NCI-H2029 treated with DMSO at 0.1 percent for 48 hours (cell line): ENCODE data around the gene MLXIPL.
"Not testable (repeated sequence)": the region's sequence is repeated elsewhere in the genome, so short reads cannot be mapped to it uniquely, and the experiment has no call there.

Source experiments
- DNase-seq: peaks from one replicate; lab custom pipeline; 2025; lab: John Stamatoyannopoulos, UW

Gene MLXIPL, protein sequence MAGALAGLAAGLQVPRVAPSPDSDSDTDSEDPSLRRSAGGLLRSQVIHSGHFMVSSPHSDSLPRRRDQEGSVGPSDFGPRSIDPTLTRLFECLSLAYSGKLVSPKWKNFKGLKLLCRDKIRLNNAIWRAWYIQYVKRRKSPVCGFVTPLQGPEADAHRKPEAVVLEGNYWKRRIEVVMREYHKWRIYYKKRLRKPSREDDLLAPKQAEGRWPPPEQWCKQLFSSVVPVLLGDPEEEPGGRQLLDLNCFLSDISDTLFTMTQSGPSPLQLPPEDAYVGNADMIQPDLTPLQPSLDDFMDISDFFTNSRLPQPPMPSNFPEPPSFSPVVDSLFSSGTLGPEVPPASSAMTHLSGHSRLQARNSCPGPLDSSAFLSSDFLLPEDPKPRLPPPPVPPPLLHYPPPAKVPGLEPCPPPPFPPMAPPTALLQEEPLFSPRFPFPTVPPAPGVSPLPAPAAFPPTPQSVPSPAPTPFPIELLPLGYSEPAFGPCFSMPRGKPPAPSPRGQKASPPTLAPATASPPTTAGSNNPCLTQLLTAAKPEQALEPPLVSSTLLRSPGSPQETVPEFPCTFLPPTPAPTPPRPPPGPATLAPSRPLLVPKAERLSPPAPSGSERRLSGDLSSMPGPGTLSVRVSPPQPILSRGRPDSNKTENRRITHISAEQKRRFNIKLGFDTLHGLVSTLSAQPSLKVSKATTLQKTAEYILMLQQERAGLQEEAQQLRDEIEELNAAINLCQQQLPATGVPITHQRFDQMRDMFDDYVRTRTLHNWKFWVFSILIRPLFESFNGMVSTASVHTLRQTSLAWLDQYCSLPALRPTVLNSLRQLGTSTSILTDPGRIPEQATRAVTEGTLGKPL

DNA sequence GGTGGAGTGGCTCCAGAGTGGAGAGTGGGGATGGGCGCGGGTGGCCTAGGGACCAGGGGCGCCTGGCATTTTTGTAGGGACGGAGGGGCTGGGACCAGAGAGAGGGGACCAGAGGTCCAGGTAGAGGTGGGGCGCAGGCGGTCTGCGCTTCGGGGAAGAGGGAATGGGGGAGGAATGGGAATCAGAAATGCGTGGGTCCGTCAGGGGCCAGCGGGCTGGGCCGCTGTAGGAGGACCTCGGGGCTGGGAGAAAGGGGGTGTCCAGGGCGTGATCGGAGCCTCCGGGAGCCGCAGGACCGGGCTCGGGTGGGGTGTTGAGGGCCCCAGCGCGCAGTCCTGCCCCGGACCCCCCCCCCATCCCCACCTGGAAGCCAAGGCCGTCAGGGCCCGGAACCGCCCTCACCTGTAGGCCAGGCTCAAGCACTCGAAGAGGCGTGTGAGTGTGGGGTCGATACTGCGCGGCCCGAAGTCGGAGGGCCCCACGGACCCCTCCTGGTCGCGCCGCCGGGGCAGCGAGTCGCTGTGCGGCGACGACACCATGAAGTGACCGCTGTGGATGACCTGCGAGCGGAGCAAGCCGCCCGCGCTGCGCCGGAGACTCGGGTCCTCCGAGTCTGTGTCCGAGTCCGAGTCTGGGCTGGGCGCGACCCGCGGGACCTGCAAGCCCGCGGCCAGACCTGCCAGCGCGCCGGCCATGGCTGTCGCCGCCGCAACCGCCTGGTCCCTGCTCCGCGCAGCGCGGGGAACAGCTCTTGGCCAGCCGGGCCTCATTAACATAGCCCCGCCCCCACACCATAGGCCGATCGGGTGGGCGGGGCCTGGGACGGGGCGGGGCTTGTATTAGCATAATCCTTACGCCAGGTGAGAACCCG, at the start of gene MLXIPL:
TSS of gene MLXIPL (minus strand) at position 725 of the 871 bp plus-strand sequence. CDS start at position 695, 30 bp downstream.
- DNase-seq = peak; percentile 58

DNA sequence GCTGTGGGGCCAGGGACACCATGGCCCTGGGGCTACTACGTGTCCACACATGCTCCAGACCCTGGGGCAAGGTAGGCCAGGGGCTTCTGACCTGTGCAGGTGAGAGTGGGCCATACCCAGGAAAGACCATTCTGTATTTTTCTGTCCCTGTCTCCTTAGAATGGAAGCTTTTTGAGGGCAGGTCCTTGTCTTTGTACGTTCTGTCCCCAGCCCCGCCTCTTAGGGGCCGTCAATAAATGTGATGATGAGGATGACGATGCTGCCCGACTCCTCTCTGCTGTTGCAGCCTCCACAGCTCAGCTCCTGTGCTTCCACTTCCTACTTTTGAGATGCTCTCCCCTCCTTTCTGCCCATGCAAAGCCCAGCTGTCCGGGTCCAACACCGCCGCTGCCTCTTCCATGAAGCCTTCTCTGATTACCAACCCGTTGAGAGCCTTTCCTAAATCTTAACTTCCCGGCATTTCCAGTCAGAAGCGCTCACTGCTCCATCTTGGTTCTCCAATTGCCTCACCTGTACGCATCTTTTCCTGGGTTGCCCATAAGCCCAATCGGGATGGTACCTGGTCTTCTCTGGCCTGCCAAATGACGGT, 47.6 kb upstream of the MLXIPL start:
- no peak for DNase-seq

DNA sequence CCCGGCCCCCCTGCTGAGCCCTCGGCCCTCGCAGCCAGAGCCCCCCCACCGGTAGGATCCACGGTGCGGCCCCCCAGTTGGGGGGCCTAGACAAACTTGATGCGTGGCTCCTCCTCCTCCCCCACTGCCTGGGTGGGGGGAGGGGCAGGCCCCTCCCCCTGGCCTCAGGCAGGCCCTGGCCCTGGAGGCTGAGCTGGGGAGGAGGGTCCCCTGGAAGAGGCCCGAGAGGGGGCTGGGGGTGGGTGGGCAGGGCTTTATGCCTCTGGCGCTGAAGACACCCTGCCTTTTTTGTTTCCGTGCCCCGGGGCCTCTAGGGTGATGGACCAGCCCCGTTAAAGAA, 47.0 kb upstream of the MLXIPL start:
- no peak for DNase-seq

DNA sequence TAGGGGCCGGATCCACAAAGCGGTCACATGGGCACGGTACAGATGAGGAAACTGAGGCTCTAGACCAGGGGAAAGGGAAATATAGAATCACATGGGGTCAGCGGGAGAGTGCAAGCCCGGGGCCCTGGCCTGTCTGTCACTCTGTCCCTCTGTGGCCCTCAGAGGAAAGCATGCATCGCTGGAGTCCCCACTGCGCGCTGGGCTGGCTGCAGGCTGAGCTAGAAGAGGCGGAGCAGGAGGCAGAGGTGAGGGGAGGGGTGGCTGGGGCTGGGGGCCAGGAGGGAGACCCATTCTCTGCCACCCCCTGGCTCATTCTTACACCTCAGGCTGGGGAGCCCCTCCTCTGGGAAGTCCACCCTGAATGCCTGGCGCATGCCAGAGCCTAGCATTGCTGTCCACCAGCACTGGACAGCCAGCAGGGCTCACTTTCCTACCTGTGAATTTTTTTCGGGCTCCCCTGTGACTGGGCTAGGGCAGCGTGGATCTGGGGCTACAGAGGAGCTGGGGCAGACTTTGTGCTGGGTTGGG, 45.6 kb upstream of the MLXIPL start:
- DNase-seq = no peak

DNA sequence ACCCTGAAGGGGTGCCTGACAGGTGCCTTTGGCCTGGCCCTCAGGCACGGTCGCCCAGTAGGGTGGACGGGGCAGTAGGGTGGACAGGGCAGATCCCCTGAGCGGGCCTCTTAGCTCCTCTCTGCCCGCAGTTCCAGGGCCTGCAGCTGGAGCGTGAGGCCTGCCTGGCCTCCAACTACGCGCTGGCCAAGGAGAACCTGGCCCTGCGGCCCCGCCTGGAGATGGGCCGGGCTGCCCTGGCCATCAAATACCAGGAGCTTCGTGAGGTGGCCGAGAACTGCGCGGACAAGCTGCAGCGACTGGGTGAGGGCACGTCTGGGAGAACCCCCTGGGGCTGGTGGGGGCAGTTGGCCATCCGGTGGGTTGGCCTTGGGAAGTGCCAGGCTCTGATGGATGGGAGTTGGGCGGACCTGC, 45.0 kb upstream of the MLXIPL start:
- DNase-seq = no peak

DNA sequence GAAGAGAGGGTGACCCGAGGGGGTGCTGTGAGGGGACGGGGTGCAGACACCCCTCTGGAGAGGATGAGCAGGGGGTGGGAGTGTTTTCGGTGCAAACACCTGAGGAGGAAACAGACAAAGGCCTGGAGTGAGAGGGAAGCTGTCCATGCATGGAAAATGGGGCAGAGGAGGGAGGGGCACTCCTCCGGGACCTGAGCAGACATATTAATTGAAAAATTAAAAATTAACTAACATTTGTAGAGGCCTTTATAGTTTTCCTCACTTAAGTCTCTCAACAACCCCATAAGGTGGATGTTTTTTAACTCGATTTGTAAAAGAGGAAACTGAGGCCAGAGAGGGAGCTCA, 44.5 kb upstream of the MLXIPL start:
- DNase-seq = no peak

DNA sequence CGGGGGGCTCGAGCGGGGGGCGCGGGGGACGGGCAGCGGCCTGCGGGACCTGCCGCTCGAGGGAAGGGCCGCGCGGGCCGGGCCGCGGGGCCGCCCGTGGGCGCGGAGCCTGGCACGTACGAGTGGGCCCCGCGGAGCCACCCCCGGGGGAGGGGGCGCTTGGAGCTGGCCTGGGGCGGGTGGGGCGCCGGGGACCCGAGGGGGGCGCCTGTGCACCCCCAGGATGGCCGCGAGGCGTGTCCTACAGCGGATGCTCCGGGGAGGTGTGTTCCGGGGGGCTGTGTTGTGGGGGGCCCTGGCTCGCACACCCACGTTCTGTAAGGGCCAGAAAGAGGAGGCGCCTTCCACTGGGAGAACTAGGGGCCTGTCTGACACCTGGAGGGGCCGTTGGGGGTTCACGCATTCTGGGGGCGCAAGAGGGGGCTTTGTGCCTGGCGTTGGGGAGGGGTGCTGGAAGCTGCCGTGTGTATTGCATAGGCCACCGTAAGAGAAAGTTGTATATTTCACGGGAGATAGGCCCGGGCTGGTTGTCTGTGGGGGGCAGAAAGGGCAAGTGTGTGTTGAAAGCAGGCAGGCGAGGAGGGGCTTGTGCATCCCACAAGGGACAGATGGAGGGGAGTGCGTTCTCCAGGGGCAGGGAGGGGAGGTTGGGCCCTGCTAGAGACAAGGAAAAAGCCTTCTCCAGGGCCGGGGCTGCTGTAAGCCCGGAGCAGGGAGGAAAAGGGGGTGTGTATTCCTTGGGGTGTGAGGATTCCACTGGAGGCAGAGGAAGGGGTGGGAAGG, 44.0 kb upstream of the MLXIPL start:
- no peak for DNase-seq

DNA sequence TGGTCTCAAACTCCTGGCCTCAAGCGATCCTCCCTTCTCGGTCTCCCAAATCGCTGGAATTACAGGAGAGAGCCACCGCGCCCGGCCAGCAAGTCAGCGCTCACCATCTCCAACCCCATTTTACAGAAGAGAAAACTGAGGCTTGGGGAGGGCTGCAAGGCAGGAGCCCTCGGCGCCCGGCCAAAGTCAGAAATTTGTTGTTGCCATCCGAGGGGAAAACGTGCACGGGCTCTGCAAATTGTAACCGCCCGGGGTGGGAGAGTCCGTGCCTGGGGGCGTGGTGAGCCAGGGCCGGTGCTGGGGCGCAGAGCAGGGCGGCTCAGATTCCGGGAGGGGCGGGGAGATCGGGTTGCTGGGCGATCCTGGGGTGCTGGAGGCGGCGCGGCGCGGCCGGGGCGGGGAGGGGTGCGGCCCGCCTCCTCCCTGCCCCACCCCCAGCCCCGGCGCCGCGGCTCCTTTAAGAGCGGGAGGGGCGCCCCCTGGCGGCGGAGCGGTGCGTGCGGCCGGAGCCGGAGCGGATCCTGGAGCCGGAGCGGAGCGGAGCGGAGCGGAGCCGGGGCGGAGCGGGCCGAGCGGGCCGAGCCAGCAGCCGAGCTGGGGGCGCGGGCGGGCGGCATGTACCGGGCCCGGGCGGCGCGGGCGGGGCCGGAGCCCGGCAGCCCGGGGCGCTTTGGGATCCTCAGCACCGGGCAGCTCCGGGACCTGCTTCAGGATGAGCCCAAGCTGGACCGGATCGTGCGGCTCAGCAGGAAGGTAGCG, 43.2 kb upstream of the MLXIPL start, which contains the start of gene VPS37D:
TSS of gene VPS37D (plus strand) at position 488 of the 759 bp plus-strand sequence. CDS start at position 616, 128 bp downstream.
- no peak for DNase-seq

DNA sequence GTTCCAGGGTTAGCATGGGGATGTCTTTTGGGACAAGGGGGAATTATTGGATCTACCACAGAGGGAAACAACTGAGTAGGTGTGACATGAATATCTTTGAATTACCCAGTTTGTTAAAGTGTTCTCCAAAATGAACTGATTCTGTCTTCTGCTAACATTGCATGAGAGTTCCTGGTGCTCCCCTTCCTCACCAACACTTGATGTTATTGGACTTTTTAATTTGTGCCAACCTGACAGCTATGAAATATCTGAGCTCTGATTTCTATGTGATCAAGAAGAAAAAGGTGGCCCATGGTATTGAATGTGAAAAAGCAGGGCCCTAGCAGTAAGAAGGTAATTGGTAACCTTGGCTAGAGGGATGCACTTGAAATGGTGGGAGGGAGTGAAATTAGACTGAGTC, 38.7 kb upstream of the MLXIPL start:
- no peak for DNase-seq

DNA sequence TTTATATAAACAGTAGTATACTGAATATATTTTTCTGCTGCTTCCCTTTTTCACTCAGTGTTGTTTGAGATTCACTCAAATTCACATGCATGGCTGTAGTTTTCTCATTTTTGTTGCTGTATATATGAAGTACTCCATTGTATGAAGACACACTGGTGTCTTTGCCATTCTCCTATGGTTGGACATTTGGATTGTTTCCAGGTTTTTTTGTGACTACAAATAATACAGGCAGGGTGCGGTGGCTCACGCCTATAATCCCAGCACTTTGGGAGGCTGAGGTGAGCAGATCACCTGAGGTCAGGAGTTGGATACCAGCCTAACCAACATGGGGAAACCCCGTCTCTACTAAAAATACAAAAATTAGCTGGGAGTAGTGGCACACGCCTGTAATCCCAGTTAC, 36.3 kb upstream of the MLXIPL start:
- not testable (repeated sequence) for DNase-seq

DNA sequence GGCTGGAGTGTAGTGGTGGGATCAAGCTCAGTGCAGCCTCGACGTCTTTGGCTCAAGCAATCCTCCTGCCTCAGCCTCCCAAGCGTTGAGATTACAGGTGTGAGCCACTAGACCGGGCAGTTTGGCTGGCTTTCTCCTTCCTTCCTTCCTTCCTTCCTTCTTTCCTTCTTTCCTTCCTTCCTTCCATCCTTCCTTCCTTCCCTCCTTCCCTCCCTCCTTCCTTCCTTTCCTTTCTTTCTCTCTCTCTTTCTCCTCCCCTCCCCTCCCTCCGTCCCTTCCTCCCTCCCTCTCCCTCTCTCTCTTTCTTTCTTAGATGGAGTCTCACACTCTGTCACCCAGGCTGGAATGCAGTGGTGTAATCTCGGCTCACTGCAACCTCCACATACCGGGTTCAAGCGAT, 35.7 kb upstream of the MLXIPL start:
- DNase-seq = no peak

DNA sequence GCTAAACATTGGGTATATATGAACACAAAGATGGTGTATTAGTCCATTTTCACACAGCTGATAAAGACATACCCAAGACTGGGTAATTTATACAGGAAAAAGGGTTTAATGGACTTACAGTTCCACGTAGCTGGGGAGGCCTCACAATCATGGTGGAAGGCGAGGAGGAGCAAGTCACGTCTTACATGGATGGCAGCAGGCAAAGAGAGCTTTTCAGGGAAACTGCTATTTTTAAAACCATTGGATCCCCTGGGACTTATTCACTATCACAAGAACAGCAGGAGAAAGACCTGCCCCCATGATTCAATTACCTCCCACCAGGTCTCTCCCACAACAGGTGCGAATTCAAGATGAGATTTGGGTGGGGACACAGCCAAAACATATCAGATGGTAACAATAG, 31.0 kb upstream of the MLXIPL start:
- not testable (repeated sequence) for DNase-seq

DNA sequence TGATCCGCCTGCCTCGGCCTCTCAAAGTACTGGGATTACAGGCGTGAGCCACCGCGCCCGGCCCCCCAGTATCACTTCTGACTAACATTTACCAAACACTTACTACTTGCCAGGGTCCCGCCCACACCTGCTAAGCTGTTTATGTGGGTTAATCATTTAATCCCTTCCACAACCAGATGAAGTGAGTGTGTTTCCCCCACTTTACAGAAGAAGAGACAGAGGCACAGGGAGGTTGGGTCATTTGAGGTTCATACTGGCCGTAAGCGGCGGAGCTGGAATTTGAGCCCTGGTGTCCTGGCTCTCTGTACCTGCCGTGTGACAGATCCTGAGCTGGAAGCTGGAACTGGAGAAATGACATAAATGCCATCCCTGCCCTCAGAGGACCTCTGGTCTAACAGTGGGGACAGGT, 28.2 kb upstream of the MLXIPL start:
- no peak for DNase-seq

DNA sequence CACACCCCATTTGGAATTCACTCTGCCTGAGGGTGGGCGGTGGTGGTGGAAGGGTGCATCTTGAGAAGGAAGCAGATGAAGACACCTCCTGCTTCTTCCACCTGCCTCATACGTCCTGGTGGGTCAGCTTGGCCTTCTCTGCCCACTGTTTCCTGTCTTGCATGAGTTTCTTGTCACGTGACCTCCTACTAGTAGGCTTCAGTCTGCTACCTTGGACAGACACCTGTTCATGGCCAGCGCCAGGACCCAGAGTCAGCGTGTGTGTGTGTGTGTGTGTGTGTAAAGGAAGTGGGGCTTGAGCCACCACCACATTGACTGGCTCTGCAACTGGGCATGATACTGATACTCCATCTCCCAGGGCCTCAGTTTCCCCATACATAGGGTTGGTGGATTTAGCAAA, 26.2 kb upstream of the MLXIPL start:
- no peak for DNase-seq

DNA sequence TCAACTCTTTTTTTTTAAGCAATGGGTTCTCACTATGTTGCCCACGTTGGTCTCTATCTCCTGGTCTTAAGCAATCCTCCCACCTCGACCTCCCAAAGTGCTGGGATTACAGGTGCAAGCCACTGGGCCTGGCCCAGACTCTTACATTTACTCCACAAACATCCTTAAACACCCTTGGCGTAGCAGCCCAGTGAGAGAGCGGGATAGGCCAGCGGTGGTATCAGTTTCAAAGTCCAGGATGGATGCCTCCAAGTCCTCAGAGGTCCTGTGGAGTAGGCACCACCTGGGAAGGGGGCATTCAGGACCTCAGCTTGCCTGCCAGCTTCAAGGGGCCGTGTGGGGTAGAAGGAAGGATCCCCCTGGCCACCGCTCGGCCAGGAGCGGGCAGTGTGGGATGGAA, 25.3 kb upstream of the MLXIPL start:
- DNase-seq = no peak

DNA sequence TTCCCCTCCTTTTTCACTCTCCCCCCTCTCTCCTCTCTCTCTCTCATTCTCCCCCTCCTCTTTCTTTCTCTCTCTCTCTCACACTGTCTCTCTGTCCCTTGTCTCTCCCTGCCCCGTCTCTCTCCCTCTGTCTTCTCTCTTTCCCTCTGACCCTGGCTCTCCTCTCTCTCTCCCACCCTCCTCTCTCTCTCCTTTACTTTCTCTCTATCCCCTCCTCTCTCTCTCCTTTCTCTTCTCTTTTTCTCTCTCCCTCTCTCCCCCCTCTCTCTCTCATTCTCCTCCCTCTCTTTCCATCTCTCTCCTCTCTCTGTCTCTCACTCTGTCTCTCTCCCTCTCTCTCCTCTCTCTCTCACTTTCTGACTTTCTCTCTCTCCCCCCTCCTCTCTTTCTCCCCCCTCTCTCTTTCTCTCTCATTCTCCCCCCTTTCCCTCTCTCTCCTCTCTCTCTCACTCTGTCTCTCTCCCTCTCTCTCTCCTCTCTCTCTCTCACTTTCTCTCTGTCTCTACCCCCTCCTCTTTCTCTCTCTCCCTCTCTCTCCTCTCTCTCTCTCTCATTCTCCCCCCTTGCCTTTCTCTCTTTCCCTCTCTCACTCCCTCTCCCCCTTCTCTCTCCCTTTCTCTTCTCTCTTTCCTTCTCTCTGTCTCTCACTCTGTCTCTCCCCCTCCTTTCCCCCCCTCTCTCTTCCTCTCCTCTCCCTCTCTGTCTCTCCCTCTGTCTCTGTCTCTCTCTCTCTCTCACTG, 24.4 kb upstream of the MLXIPL start:
- DNase-seq = no peak

DNA sequence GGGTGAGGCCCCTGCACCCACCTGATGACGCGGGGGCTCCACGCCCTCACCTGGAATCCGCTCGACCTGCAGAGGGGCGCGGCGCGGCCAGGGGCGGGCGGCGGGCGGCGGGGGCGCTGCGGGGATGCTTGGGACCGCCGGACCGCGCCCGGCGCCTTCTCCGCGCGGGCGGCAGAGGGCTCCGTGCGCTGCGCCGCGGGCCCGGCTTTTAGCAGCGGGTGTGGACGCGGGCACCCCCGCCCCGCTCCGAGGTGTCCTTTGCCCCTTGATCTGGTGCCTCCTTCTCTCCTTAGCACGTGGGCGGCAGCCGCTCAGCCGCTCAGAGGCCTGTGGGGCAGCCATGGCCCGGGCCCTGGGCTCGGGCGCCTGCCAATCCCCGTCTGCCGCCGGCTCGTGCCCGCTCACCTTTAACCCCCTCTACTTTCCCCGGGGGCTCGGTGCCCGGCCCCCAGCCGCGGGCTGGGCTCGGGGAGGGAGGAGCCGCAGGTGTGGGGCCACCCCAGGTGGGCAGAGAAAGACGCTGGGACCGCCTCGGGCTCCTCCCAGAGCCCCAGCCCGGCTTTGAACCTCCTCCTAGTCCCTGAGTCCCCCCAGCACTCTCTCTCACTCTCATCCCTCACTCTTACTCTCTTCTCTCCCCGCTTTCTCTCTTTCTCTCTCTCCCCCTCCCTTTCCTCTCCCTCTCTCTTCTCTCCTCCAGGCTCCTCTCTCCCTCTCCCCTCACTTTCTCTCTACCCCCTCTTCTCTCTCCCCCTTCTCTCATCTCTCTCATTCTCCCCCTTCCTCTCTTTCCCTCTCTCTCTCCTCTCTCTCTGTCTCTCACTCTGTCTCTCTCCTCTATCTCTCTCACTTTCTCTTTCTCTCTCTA, 23.6 kb upstream of the MLXIPL start:
- DNase-seq = no peak
